ENCODE results near the gene STX1A.
A peak's percentile ranks its signal among the peaks of the same experiment; 100 is the strongest.

The STX1A gene

DNA sequence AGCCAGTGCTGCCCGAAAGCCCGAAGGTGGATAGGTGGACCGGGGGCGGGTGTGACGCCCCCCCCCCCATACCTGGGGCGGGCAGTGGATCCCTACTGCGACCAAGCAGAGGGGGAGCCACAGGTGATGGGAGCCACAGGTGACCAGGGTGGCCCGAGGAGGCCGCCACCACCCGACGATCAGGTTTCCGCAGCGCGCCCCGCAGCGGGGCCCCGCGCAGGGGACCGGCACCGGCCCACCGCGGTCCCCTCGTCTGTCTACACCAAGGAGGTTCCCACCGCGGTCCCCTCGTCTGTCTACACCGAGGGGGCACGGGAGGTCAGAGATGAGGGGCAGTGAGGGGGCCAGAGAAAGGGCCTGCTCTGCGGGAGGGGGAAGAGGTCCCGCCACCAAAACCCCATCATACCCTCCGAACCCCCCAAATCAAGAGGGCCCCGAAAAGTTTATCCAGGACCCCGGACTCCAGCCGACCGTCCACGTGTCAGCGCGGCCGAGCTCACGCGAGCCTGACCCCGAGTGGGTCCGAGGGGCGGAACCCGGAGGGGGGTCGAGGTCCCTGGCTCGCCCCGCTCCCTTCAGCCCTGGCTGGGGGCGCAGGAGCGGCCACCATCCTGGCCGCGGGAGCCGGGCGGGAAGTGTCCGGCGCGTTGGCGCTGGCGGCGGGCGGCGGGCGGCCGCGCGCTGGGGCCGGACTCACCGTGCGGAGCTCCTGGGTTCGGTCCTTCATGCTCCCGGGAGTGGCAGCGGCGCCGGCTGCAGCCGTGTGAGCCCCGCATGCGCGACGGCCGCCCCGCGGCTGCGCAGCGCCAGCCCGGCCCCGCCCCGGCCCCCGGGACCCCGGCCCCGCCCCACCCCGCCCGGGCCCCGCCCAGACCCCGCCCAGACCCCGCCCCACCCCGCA is at the start of gene STX1A:
Gene STX1A, minus strand, starts transcription at position 765 of the 901 bp plus-strand sequence. Its CDS starts 38 bp downstream, at position 727.
- DNase-seq, result peak; percentile 69 to 73

DNA sequence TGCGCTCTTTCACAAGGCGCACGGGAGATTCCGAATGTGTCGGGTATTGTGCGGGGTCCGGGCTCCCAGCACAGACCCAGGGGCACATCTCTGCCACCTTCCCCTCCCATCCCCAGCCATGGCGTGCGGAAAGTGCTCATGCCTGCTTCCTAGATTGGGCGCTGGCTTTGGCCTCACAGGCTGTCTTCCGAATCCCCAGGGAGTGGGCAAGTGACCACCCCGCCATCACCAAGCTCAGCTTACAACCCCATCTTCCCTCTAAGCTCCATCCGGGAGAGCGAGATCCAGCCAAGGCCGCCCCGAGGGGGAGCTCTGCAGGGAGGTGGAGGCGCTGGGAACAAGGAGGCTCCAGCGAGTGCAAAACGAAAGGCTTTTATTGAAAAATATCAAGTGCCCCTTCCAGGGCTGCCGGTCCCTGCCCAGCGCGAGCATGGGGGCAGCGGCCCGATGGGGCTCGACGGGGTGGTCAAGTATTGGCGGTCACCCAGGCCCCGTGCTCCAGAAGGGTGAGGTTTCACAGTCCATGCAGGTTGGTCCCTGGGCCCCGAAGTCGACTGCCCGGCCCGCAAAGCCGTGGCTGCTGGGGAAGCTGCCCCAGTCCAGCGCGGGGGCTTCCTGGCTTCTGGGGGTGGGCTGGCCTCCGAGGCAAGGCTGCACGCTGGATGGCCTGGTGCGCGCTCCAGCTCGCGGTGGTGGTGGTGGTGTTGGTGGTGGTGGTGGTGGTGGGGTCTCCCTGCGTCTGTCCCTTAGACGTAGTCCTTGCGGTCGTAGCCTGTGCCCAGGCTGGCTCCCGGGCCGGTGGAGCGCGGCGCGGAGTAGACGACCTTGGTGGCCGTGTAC is 49.4 kb upstream of the STX1A start:
- no peak for DNase-seq

GRCh38 chr7:73766556-73767229 is 47.2 kb upstream of the STX1A start:
- peak in 1 of 2 experiments; percentile 11 for DNase-seq

DNA sequence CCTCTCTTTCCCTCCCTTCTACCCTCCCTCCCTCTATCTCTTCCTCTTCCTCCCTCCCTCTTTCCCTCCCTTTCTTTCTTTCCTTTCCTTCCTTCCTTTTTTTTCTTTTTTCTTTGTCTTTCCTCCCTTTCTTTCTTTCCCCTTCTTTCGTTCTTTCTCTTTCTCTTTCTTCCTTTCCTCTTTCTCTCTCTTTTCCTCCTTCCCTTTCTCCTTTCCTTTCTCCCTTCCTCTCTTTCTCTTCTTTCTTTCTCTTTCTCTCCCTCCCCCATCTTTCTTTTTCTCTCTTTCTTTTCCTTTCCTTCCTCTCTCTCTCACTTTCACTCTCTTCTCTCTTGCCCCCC is 43.2 kb upstream of the STX1A start:
- DNase-seq, result no peak

GRCh38 chr7:73761854-73762658 is 42.6 kb upstream of the STX1A start:
- no peak for DNase-seq

GRCh38 chr7:73758581-73759138 is 39.2 kb upstream of the STX1A start:
- DNase-seq, result no peak

GRCh38 chr7:73749931-73750776 is 30.7 kb upstream of the STX1A start:
- no peak for DNase-seq

DNA sequence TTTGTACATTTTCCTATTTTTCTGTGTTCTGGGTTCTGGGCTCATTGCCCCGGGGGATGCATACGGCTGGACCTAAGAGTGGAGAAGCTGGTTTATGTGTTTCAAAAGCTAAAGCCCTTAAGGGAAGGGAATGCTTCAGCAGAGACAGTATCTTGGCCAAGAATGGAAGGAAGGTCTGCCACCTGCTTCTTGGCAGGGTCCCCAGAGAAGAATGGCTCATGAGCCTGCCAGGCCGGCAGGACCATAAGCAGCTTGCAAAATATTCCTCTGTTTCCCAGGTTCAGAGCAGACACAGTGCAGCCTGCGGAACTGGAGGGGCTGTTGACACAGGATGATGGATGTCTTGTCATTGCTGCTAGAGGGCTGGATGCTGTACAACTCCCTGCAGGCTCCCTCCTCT is 26.9 kb upstream of the STX1A start:
- no peak for DNase-seq

GRCh38 chr7:73742753-73743641 is 23.5 kb upstream of the STX1A start:
- DNase-seq, result no peak

GRCh38 chr7:73742338-73742752 is 22.9 kb upstream of the STX1A start:
- DNase-seq, result no peak

- no peak for DNase-seq
Measured at GRCh38 chr7:73741600-73741999, 22.1 kb upstream of the STX1A start.

DNA sequence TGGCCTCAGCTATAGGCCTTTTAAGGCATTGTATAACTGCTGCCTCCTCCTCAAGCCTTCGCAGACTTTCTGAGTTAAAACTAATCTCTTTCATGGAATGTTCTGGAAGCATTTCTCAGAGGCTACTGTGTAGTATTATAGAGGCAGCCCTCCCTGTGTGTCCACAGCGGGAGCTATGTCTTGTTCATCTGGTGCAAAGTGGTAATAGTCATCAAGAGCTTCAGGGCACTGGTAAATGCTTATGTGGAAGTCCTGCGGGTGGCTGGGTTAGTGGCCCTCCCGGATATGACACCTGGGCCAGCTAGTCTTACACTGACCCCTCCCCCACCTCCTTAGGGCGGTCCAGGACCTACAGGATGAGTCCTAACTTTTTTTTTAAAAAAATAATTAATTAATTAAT is 21.3 kb upstream of the STX1A start:
- DNase-seq, result no peak

DNA sequence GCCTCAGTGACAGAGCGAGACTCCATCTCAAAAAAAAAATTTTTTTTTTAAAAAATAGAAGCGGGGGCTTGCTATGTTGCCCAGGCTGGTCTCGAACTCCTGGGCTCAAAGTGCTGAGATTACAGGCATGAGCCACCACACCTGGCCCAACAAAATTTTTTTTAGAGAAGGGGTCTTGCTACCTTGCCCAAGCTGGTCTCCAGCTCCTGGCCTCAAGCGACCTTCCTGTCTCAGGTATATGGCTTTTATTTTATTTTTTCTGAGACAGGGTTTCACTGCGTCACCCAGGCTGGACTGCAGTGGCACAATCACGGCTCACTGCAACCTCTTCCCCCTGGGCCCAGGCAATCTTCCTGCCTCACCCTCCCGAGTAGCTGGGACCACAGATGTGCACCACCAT is 20.7 kb upstream of the STX1A start:
- no peak for DNase-seq

DNA sequence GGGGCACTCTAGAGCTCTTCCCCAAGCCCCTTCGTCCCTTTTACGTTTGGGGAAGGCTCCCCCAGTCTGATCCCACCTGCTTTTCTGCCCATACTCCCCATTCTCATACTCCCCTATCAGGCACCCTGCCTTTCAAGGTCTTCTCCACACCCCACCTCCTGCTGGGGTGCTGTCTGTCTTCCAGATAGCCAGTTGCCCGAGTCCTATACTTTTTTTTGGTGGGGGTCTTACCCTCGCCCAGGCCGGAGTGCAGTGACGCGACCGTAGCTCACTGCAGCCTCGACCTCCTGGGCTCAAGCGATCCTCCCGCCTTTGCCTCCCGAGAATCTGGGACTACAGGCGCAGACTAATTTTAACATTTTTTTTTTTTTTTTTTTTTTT is 19.9 kb upstream of the STX1A start:
- no peak for DNase-seq

GRCh38 chr7:73738612-73739386 is 19.3 kb upstream of the STX1A start, which contains the start of gene ABHD11:
TSS of gene ABHD11 (minus strand) at chr7:73738802. CDS start at chr7:73738770, 32 bp downstream.
- DNase-seq, result peak; percentile 99 to 100

- DNase-seq, result peak; percentile 70 to 72
Measured at GRCh38 chr7:73738220-73738611, 18.7 kb upstream of the STX1A start.

GRCh38 chr7:73737491-73738219 is 18.2 kb upstream of the STX1A start:
- DNase-seq, result no peak

- DNase-seq, result no peak
Measured at GRCh38 chr7:73736885-73737284, 17.4 kb upstream of the STX1A start.
